Measurements from ENCODE around the gene KLHDC4. TPM values are rescaled to one million over a fixed set of nuclear protein-coding genes. Genes with fewer than 3 reads are reported as not detected.
A peak's percentile ranks its signal among the peaks of the same experiment; 100 is the strongest.
"Not testable (repeated sequence)": the region's sequence is repeated elsewhere in the genome, so short reads cannot be mapped to it uniquely, and the experiment has no call there.

The KLHDC4 gene
- total RNA-seq, result 100 to 1,000 TPM in 1 of 2 experiments, 10 to 100 TPM in 1; 99.4 to 105 TPM

DNA sequence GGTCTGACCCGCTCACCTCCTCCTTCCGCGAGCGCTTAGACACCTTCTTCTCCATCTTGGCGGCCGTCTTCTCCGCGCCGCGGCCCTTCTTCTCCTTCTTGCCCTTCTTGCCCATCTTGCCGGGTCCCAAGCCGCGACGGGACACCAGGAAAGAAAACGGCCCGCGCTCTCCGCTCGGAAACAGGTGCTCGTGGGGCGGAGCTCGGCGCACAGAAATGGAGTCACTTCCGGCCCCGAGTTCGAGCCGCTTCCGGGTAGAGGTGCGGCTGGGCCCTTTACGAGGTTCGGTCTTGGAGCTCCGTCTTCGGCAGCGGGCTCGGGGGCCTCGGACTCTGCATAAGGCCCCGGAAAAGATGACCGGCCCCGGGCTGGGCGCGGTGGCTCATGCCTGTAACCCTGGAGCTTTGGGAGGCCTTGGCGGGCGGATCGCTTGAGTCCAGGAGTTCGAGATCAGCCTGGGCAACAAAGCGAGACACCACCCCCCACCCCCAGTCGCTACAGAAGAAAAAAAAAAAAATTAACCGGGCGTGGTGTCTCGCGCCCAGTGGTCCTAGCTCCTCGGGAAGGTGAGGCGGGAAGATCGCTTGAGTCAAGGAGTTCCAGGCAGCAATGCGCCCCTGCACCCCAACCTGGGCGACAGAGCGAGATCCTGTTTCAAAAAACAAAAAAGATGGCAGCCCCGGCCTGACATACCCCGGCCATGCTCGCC is at the start of gene KLHDC4:
TSS of gene KLHDC4 (minus strand) at position 211 of the 709 bp plus-strand sequence. CDS start at position 115, 96 bp downstream.
- H3K4me3 Mint-ChIP-seq, result peak within 1 kb of the TSS; percentile 99
- H3K36me3 Mint-ChIP-seq, result peaks cover 19% of the 10 kb centered on the region
- H3K4me1 Mint-ChIP-seq, result peaks cover 29% of the 10 kb centered on the region
- POLR2A ChIA-PET, result interaction anchor here (0.5 to 3.1 kb wide), 31 partner anchors 9 to 804 kb away, joined by 3 to 39 read pairs (median 5); partner anchors contain the start of genes BANP, FBXO31, SLC7A5 and ZC3H18
- peak within 1 kb of the TSS; percentile 99 for H3K27ac Mint-ChIP-seq
- H3K9me3 Mint-ChIP-seq, result no peaks in the 10 kb centered on the region
- DNase-seq (peak; percentile 91), ATAC-seq (ENCODE audit: low read depth) (peak; percentile 71)
- H3K27me3 Mint-ChIP-seq, result no peaks in the 10 kb centered on the region

DNA sequence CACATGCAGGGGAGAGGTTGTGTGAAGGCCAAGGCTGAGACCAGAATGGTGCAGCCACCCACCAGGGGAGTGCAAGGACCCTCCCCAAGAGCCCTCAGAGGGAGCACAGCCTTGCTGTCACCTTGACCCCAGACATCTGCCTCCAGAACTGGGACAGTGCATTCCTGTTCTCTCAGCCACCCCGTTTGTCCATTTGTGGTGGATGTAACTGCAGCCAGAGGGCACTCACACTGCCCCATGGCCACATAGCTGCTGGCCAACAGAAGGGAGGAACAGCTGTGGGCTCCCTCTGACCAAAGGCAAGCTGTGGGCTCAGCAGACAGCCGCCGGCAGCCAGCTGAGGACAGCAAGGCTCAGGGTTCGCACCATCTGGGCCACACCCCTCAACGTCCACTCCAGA is 49.8 kb upstream of the KLHDC4 start:
- ATAC-seq (ENCODE audit: low read depth) (no peak), DNase-seq (no peak)
- Mint-ChIP-seq H3K4me3 (no peak overlapping the region), H3K27me3 (no peaks in the 10 kb centered on the region), H3K36me3 (no peaks in the 10 kb centered on the region), H3K27ac (no peak overlapping the region), H3K9me3 (peaks cover 8% of the 10 kb centered on the region), H3K4me1 (peaks cover 8% of the 10 kb centered on the region)
- POLR2A ChIA-PET, result interaction anchor here (1.4 to 2.0 kb wide), 2 partner anchors 9 to 23 kb away, joined by 3 to 7 read pairs; no protein-coding TSS in a partner anchor

DNA sequence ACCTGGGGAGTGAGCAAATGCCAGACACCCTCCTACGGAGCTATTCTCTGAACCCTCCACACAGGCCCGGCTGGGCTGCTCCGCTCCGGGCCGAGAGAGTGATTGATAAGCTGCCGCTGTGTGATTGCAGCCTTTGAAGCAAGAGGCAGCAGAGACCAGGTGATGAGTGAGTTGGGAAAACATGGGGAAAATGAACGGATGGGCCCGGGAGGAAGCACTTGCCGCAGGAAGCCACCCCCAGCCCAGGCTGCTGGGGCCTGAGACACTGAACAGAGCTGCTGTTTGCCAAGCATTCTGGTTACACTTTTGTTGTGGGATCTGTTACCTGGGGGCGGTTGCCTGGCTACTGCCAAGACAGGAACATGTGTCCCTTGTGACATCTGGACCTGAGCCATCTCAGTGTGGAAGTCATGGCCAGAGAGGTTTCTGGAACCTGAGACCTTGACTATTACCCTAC is 46.4 kb upstream of the KLHDC4 start:
- Mint-ChIP-seq H3K27ac (no peak overlapping the region), H3K9me3 (peaks cover 2% of the 10 kb centered on the region), H3K36me3 (peaks cover 2% of the 10 kb centered on the region), H3K4me3 (no peak overlapping the region), H3K4me1 (peaks cover 20% of the 10 kb centered on the region), H3K27me3 (no peaks in the 10 kb centered on the region)
- ATAC-seq (ENCODE audit: low read depth), result no peak
- DNase-seq, result no peak
- POLR2A ChIA-PET, result interaction anchor here (0.8 kb wide), 1 partner anchor 53 kb away, joined by 3 read pairs; no protein-coding TSS in a partner anchor

DNA sequence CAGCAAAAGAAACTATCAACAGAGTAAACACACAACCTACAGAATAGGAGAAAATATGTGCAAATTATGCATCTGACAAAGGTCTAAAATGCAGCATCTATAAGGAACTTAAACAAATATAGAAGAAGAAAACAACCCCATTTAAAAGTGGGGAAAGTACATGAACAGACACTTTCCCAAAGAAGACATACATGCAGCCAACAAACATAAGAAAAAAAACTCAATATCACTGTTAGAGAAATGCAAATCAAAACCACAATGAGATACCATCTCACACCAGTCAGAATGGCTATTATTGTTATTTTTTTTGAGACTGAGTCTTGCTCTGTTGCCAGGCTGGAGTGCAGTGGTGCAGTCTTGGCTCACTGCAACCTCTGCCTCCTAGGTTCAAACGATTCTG is 45.7 kb upstream of the KLHDC4 start:
- not testable (repeated sequence) for H3K27ac Mint-ChIP-seq; H3K4me3 Mint-ChIP-seq; DNase-seq; H3K27me3 Mint-ChIP-seq; ATAC-seq (ENCODE audit: low read depth); H3K36me3 Mint-ChIP-seq; H3K9me3 Mint-ChIP-seq
- POLR2A ChIA-PET, result interaction anchor here (0.6 kb wide), 1 partner anchor 952 kb away, joined by 3 read pairs; no protein-coding TSS in a partner anchor
- H3K4me1 Mint-ChIP-seq, result peaks cover 25% of the 10 kb centered on the region

DNA sequence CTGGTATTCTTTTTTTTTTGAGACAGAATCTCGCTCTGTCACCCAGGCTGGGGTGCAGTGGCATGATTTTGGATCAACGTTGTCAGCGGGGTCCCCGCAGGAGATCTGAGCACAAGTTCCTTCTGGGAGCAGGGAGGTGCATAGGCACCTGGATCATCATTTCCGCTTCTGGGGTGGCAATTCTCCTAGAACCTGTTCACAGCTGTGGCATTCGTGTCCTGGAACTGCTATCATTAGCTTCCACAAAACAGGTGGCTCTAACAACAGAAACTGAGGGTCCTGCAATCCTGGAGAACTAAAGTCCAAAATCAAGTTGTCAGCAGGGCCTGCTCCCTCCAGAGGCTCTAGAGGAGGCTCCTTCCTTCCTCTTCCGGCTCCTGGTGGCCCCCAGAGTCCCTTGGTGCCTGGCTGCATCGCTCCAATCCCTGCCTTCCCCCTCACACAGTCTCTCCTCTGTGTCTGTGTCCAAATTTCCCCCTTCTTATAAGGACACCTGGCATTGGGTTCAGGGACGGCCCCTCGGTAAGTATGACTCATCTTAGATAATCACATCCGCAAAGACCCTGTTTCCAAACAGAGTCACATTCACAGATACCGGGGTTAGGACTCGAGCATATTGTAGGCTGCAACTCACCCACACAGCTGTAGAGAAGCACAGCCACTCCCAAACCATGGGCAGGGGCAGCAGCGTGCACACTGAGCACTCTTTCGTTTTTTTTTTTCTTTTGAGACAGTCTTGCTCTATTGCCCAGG is 43.5 kb upstream of the KLHDC4 start:
- POLR2A ChIA-PET, result no interaction called here
- ATAC-seq (ENCODE audit: low read depth) (no peak), DNase-seq (no peak)
- Mint-ChIP-seq H3K9me3 (no peaks in the 10 kb centered on the region), H3K27me3 (no peaks in the 10 kb centered on the region), H3K27ac (peak overlapping the region; percentile 69), H3K4me1 (peaks cover 29% of the 10 kb centered on the region), H3K36me3 (peaks cover 2% of the 10 kb centered on the region), H3K4me3 (no peak overlapping the region)

DNA sequence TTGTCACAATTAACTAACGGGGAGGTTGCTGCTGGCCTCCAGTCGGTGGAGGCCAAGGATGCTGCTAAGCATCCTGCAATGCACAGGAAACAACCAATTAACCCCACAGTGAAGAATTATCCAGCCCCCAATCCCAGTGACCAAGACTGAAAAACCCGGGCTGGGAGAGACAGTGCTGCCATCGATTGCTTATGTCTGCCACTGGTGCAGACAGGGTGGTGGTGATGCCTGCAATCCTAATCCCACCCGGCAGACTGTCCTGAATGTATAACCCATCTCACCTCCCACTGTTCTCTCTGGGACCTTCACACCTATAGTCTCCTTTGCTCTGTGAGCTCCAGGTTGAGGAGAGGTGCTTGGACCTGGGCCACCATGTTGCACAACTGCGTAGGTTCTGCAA is 42.3 kb upstream of the KLHDC4 start:
- DNase-seq (no peak), ATAC-seq (ENCODE audit: low read depth) (no peak)
- H3K9me3 Mint-ChIP-seq, result no peaks in the 10 kb centered on the region
- no peak overlapping the region for H3K4me3 Mint-ChIP-seq
- peak overlapping the region; percentile 63 for H3K27ac Mint-ChIP-seq
- peaks cover 29% of the 10 kb centered on the region for H3K4me1 Mint-ChIP-seq
- POLR2A ChIA-PET, result interaction anchor here (1.0 to 4.2 kb wide), 6 partner anchors 28 to 143 kb away, joined by 3 to 81 read pairs (median 14); partner anchors contain the start of genes BANP and SLC7A5
- no peaks in the 10 kb centered on the region for H3K27me3 Mint-ChIP-seq
- H3K36me3 Mint-ChIP-seq, result peaks cover 2% of the 10 kb centered on the region

DNA sequence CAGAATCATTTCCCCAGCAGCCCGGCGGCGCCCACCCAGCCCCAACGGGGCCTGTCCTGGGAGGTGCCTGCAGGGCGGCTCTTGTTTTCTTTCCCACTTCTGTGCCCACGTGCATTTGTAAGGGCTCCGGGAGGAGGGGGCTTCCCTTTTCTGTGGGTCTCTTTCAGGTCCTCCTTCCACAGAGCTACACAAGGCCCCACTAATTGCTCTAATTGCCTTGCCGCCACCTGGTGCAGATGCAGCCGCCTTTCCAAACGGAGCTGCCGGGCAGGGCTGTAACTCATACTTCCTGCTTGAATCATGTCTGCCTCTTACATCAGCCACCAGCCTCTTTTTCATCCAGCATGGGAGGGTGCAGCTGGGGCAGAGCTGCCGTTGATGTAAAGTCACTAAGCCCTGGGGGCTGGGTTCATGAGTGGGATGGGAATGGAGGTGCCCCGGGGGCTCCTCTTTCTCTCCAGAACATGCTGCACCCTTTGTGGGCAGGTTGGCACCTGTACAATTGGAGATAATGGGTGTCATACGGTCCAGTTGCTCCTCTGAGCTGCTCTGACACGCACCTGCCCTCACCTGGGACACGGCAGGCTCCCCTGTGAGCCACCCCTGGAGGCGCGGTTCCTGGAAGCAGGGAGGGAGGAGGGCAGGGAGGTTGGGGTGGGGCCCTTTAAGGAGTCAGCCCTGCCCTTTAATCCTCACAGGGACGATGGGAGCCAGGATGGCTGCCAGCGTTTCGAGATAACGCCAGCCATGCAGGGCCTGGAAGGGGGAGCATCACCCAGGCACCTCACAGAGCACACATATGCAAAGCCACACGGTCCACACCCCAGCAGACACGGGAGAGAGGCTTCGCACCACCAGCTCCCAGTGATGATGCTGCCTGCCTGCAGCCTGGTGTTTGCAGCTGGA is 41.1 kb upstream of the KLHDC4 start:
- peak; percentile 72 for DNase-seq
- Mint-ChIP-seq H3K4me1 (peaks cover 29% of the 10 kb centered on the region), H3K9me3 (no peaks in the 10 kb centered on the region), H3K27ac (peak overlapping the region; percentile 100), H3K27me3 (no peaks in the 10 kb centered on the region), H3K36me3 (peaks cover 2% of the 10 kb centered on the region), H3K4me3 (peak overlapping the region; percentile 83)
- POLR2A ChIA-PET, result interaction anchor here (0.6 to 4.2 kb wide), 21 partner anchors 9 to 144 kb away, joined by 3 to 81 read pairs (median 6); partner anchors contain the start of genes BANP, KLHDC4 and SLC7A5
- peak; percentile 87 for ATAC-seq (ENCODE audit: low read depth)

DNA sequence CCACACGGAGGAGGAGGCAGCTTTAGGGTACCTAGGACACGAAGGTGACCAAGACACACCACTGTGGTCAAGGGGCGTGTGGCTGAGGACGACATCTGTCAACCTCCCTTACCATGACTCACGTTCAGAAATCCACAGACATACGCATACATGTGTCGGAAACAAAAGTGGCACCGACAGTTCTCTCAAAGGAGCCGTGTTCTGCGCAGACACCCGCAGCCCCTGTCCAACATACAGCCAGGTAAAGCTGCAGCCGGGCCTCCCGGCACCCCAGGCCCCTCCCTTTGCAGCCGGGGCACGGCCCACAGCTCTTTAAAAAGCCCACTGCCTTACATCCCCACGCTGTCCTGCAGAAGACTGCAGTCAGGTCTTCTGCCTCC is 40.5 kb upstream of the KLHDC4 start:
- Mint-ChIP-seq H3K9me3 (no peaks in the 10 kb centered on the region), H3K27me3 (no peaks in the 10 kb centered on the region), H3K4me3 (peak overlapping the region; percentile 83), H3K4me1 (peaks cover 26% of the 10 kb centered on the region), H3K36me3 (peaks cover 2% of the 10 kb centered on the region), H3K27ac (peak overlapping the region; percentile 100)
- ATAC-seq (ENCODE audit: low read depth) (peak; percentile 60), DNase-seq (no peak)
- POLR2A ChIA-PET, result interaction anchor here (0.5 to 4.2 kb wide), 18 partner anchors 10 to 145 kb away, joined by 3 to 81 read pairs (median 6); partner anchors contain the start of genes BANP and SLC7A5

DNA sequence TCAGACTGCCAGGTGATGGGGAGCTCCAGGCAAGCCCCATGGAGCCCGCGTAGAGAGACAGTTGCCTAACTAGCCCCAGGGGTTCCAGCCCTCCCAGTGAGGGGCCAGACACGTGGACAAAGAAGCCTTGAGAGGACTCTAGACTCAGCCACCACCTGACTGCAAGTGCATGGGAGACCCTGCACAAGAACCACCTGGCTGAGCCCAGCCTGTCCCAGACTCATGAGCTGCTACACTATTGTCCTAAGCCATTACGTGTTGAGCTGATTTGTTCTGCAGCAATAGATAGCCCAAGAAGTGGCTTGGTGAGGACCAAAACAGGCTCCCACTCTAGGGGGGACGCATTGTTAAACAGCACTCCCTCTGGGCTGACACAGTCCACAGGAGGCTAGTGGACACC is 37.6 kb upstream of the KLHDC4 start:
- POLR2A ChIA-PET, result interaction anchor here (0.8 to 1.4 kb wide), 2 partner anchors 18 to 66 kb away, joined by 3 to 4 read pairs; partner anchors contain the start of gene SLC7A5
- no peak for ATAC-seq (ENCODE audit: low read depth)
- Mint-ChIP-seq H3K4me1 (peaks cover 14% of the 10 kb centered on the region), H3K27me3 (no peaks in the 10 kb centered on the region), H3K4me3 (no peak overlapping the region), H3K9me3 (peaks cover 1% of the 10 kb centered on the region), H3K27ac (no peak overlapping the region), H3K36me3 (peaks cover 5% of the 10 kb centered on the region)
- DNase-seq, result no peak

DNA sequence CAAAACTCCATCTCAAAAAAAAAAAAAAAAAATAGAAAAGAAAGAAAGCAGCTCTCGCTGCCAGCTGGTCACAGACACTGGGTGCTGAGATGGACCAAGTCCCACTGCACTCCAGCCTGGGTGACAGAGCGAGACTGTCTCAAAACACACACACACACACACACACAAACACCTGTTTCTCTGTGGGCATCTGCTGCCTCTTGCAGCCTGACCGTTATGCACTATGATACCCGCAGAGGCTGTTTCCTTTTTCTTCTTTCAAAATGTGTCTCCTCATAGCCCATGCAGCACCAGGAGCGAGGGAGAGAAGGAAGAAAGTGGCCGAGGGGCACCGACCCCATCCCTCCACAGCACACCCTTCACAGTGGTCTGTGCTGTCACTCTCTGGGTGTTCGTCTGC is 36.9 kb upstream of the KLHDC4 start:
- ATAC-seq (ENCODE audit: low read depth) (no peak), DNase-seq (no peak)
- Mint-ChIP-seq H3K9me3 (peaks cover 1% of the 10 kb centered on the region), H3K27me3 (peaks cover 2% of the 10 kb centered on the region), H3K4me1 (peaks cover 12% of the 10 kb centered on the region), H3K4me3 (no peak overlapping the region), H3K36me3 (peaks cover 3% of the 10 kb centered on the region), H3K27ac (no peak overlapping the region)
- POLR2A ChIA-PET, result interaction anchor here (1.4 kb wide), 1 partner anchor 19 kb away, joined by 3 read pairs; no protein-coding TSS in a partner anchor

DNA sequence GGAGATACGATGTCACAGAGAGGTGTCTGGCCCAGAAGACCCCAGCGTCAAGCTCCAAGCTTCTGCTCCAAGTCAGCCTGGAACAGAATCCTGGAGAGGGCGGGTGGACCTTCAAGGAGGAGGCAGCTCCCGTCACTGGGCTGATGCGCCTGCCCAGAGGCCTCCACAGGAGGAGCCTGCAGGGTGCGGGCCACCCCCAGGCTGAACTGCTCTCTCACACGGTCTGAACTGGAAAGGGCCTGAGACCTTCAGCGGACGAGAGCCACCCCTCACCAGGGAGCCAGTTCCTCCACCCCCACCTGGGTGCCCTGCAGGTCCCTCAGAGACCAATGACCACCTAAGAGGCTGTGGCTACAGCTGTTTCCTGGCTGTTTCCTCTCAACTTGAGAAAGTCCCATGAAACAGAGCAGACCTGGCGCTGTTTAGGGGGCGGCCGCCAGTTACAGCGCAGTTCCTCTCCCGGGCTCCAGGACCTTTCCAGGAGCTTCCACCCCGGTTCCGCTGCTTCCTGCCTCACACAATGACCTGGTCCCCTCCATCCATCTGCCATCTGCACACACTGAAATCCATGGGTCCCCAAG is 36.0 kb upstream of the KLHDC4 start:
- POLR2A ChIA-PET, result no interaction called here
- H3K27me3 Mint-ChIP-seq, result peaks cover 5% of the 10 kb centered on the region
- peaks cover 3% of the 10 kb centered on the region for H3K36me3 Mint-ChIP-seq
- H3K4me1 Mint-ChIP-seq, result peaks cover 8% of the 10 kb centered on the region
- peaks cover 1% of the 10 kb centered on the region for H3K9me3 Mint-ChIP-seq
- DNase-seq (no peak), ATAC-seq (ENCODE audit: low read depth) (no peak)
- H3K4me3 Mint-ChIP-seq, result no peak overlapping the region
- peak overlapping the region; percentile 46 for H3K27ac Mint-ChIP-seq

DNA sequence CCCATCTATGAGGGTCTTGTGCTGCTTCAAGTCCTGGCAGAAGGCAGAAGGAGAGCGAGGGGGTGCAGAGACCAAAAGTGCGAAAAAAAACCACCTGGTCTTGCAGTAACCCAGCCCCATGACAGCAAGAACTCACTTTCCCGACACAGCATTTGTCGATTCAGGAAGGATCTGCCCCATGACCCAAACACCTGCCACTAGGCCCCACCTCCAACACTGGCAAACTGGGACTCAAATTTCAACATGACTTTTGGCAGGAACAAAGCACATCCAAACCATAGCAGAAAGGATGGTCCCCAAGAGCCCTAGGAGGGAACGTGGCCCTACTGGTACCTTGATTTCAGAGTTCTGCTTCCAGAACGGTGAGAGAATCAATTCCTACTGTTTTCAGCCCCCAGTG is 34.7 kb upstream of the KLHDC4 start:
- no peak overlapping the region for H3K4me3 Mint-ChIP-seq
- H3K36me3 Mint-ChIP-seq, result peaks cover 3% of the 10 kb centered on the region
- POLR2A ChIA-PET, result interaction anchor here (0.6 kb wide), 1 partner anchor 19 kb away, joined by 4 read pairs; no protein-coding TSS in a partner anchor
- no peak overlapping the region for H3K27ac Mint-ChIP-seq
- H3K27me3 Mint-ChIP-seq, result peaks cover 5% of the 10 kb centered on the region
- no peak for DNase-seq
- no peaks in the 10 kb centered on the region for H3K4me1 Mint-ChIP-seq
- no peak for ATAC-seq (ENCODE audit: low read depth)
- H3K9me3 Mint-ChIP-seq, result peaks cover 1% of the 10 kb centered on the region
